ENCODE data around the gene SPDYE3.

DNA sequence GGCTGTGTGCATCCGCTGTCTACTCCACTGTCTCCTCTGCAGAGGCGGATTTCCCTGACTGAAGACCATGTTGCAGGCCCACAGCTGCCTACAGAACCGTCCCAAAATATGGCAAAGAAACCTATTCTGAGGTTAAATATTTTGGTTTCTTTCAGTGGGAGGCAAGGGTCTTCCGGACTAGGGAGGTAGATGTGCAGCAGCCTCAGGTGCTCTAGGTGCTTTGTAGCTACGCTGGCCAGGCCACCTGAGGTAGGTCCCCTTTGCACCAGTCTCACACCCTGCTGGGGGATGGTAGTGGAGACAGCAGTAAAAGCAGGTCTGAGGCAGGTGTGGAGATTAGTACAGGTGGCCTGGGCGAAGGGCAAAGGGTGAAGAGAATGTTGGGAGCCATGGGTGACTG lies 42.3 kb downstream of the SPDYE3 start:
- TF ChIP-seq, protein P1, sequence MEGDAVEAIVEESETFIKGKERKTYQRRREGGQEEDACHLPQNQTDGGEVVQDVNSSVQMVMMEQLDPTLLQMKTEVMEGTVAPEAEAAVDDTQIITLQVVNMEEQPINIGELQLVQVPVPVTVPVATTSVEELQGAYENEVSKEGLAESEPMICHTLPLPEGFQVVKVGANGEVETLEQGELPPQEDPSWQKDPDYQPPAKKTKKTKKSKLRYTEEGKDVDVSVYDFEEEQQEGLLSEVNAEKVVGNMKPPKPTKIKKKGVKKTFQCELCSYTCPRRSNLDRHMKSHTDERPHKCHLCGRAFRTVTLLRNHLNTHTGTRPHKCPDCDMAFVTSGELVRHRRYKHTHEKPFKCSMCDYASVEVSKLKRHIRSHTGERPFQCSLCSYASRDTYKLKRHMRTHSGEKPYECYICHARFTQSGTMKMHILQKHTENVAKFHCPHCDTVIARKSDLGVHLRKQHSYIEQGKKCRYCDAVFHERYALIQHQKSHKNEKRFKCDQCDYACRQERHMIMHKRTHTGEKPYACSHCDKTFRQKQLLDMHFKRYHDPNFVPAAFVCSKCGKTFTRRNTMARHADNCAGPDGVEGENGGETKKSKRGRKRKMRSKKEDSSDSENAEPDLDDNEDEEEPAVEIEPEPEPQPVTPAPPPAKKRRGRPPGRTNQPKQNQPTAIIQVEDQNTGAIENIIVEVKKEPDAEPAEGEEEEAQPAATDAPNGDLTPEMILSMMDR (IDR thresholded peaks at IDR 0.05), result no peak
- TF ChIP-seq POLR2A (IDR thresholded peaks at IDR 0.05), result no peak

Measured in testis (tissue), 2 donors.